GM18870 (cell line): ENCODE measurements around the gene GDF7.
A peak's percentile ranks its signal among the peaks of the same experiment; 100 is the strongest.
"Not testable (repeated sequence)": the region's sequence is repeated elsewhere in the genome, so short reads cannot be mapped to it uniquely, and the experiment has no call there.

Experiments
- ATAC-seq: cut with Tn5 transposase; IDR thresholded peaks from one replicate; pipeline ENCODE4 v1.9.1; 2021; ENCODE audit warnings: moderate library complexity; ENCODE audit not compliant: unreplicated experiment

The GDF7 gene

GRCh38 chr2:20693317-20693716, 26.4 kb downstream of the GDF7 start:
- no peak for ATAC-seq

- no peak for ATAC-seq
Measured at GRCh38 chr2:20696366-20696765, 29.4 kb downstream of the GDF7 start.

GRCh38 chr2:20697322-20697934, 30.5 kb downstream of the GDF7 start:
- ATAC-seq = no peak

- peak; percentile 55 for ATAC-seq
Measured at GRCh38 chr2:20698916-20699613, 32.1 kb downstream of the GDF7 start.

- no peak for ATAC-seq
Measured at GRCh38 chr2:20702563-20702962, 35.6 kb downstream of the GDF7 start.

- no peak for ATAC-seq
Measured at GRCh38 chr2:20704886-20705285, 37.9 kb downstream of the GDF7 start.

GRCh38 chr2:20706217-20706616, 39.3 kb downstream of the GDF7 start:
- ATAC-seq = no peak

GRCh38 chr2:20706786-20707185, 39.8 kb downstream of the GDF7 start:
- ATAC-seq = no peak

GRCh38 chr2:20707601-20708000, 40.7 kb downstream of the GDF7 start:
- no peak for ATAC-seq

GRCh38 chr2:20711641-20712040, 44.7 kb downstream of the GDF7 start:
- not testable (repeated sequence) for ATAC-seq

GRCh38 chr2:20713585-20713984, 46.6 kb downstream of the GDF7 start:
- not testable (repeated sequence) for ATAC-seq

- ATAC-seq = not testable (repeated sequence)
Measured at GRCh38 chr2:20714412-20714811, 47.5 kb downstream of the GDF7 start.

- not testable (repeated sequence) for ATAC-seq
Measured at GRCh38 chr2:20716164-20716563, 49.2 kb downstream of the GDF7 start.

- ATAC-seq = no peak
Measured at GRCh38 chr2:20717641-20718040, 50.7 kb downstream of the GDF7 start.

- ATAC-seq = no peak
Measured at GRCh38 chr2:20722592-20723240, 55.8 kb downstream of the GDF7 start.

GRCh38 chr2:20723543-20723942, 56.6 kb downstream of the GDF7 start:
- no peak for ATAC-seq

GRCh38 chr2:20724500-20725053, 57.6 kb downstream of the GDF7 start:
- ATAC-seq = no peak

- ATAC-seq = no peak
Measured at GRCh38 chr2:20725782-20726181, 58.8 kb downstream of the GDF7 start.

- no peak for ATAC-seq
Measured at GRCh38 chr2:20726913-20727312, 60.0 kb downstream of the GDF7 start.

- no peak for ATAC-seq
Measured at GRCh38 chr2:20728114-20728758, 61.3 kb downstream of the GDF7 start.
